VCaP (cell line): ENCODE data around the gene FOXM1.
A peak's percentile ranks its signal among the peaks of the same experiment; 100 is the strongest.

Experiments used
- H3K27ac ChIP-seq: fragments of 450-650 bp; 2 replicates; pipeline ENCODE4 v1.5.1; 2017
- TF ChIP-seq, protein P1 (sequence below): fragments of 450-650 bp; conservative IDR thresholded peaks from 2 replicates; pipeline ENCODE4 v1.5.1; 2017; ENCODE audit warnings: mild to moderate bottlenecking, moderate library complexity

The FOXM1 gene, protein sequence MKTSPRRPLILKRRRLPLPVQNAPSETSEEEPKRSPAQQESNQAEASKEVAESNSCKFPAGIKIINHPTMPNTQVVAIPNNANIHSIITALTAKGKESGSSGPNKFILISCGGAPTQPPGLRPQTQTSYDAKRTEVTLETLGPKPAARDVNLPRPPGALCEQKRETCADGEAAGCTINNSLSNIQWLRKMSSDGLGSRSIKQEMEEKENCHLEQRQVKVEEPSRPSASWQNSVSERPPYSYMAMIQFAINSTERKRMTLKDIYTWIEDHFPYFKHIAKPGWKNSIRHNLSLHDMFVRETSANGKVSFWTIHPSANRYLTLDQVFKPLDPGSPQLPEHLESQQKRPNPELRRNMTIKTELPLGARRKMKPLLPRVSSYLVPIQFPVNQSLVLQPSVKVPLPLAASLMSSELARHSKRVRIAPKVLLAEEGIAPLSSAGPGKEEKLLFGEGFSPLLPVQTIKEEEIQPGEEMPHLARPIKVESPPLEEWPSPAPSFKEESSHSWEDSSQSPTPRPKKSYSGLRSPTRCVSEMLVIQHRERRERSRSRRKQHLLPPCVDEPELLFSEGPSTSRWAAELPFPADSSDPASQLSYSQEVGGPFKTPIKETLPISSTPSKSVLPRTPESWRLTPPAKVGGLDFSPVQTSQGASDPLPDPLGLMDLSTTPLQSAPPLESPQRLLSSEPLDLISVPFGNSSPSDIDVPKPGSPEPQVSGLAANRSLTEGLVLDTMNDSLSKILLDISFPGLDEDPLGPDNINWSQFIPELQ

DNA sequence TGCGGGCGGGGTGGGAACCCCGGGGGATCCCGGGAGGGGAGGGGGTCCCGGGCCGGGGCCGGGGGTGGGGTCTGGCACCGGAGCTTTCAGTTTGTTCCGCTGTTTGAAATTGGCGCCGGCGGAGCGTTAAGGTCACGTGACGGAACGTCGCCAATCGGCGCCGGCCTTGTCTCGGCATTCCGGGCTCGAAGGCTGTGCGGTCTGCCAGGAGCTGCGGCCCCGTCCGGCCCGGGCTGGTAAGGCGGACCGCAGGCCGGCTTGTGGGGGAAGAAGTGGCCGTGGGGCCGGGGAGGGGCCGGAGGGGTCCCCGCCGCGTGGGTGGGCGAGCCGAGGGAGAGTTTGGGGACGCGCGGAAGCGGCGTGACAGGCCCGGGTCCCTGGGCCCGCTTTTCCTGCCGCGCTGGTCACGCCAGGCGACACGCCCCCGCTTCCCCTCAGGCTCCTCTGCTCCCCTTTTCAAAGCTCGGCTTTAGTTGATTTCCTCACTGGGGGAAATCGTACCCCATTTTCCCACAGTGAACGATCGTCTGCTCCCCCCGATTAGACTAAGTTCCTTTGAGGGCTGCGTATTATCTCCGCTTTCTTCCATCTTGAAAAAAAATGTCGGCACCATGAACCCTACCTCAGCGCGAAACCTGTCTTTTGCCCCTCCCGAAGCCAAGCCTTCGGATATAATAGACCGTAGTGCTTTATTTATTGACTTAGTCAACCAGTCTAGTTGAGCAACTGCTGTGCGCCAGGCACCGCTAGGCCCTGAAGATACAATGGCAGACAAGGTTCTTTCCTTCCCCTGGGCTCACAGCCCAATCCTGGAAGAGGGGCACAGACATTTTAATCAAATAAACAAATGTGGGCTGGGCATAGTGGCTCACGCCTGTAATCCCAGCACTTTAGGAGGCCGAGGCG, at the start of gene FOXM1, which contains the start of gene RHNO1:
FOXM1 (minus strand) TSS at position 128 of the 906 bp plus-strand sequence. CDS start 2,696 bp downstream, outside the sequence.
RHNO1 (plus strand) TSS at position 177 of the 906 bp plus-strand sequence. CDS start 8,144 bp downstream, outside the sequence.
- H3K27ac ChIP-seq = peak within 1 kb of the TSS; percentile 96
- TF ChIP-seq, protein P1, sequence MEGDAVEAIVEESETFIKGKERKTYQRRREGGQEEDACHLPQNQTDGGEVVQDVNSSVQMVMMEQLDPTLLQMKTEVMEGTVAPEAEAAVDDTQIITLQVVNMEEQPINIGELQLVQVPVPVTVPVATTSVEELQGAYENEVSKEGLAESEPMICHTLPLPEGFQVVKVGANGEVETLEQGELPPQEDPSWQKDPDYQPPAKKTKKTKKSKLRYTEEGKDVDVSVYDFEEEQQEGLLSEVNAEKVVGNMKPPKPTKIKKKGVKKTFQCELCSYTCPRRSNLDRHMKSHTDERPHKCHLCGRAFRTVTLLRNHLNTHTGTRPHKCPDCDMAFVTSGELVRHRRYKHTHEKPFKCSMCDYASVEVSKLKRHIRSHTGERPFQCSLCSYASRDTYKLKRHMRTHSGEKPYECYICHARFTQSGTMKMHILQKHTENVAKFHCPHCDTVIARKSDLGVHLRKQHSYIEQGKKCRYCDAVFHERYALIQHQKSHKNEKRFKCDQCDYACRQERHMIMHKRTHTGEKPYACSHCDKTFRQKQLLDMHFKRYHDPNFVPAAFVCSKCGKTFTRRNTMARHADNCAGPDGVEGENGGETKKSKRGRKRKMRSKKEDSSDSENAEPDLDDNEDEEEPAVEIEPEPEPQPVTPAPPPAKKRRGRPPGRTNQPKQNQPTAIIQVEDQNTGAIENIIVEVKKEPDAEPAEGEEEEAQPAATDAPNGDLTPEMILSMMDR = peak; percentile 16; the same call in 1 of the 2 replicates

DNA sequence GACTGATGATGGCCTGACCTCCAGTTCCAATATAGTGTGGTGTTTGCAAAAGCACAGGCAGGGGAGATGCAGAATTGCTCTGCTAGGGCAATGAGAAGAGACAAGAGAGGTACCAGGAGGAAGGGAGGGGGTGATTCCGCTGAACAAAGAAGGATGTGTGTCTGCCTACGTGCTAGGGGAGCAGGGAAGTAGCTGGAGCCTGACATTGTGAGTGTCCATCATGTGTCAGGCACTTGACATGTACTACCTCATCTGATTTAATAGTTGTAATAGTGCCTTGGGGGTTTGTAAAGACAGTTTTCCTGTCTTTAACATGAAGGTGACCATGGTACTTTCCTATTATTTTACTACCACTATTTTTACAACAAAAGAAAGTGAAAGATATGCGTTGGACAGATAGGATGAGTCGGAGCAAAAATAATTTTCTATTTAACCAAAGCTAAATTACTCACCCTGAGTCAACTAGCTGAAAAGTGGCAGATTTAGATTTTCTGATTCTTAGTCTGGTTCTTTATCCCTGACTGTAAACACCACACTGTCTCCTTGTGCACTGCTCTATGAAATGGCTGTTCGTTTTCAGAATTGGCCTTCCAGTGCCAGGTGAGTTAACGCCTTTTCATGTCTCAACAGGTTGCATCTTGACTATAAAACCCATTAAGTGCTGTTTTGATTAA, 48.5 kb upstream of the FOXM1 start:
- TF ChIP-seq, protein P1 = no peak
- H3K27ac ChIP-seq = no peak overlapping the region

DNA sequence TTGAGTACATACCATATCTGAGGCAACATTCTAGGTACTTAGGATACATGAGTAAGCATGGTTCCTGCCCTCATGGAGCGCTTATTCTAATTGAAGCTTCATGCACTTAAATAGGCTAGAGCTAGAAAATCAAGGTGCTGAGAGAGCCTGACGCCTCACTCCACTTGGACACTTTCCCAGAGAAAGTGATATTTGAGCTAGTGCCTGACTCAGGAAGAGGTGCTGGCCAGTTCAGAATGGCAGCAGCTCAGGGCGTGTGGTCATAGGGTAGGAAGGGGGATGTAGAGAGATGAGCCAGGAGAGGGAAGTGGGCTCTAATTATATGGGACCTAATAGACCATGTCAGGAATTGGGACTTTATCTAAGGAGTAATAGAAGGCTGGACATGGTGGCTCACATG, 47.0 kb upstream of the FOXM1 start:
- no peak overlapping the region for H3K27ac ChIP-seq
- TF ChIP-seq, protein P1 = no peak

DNA sequence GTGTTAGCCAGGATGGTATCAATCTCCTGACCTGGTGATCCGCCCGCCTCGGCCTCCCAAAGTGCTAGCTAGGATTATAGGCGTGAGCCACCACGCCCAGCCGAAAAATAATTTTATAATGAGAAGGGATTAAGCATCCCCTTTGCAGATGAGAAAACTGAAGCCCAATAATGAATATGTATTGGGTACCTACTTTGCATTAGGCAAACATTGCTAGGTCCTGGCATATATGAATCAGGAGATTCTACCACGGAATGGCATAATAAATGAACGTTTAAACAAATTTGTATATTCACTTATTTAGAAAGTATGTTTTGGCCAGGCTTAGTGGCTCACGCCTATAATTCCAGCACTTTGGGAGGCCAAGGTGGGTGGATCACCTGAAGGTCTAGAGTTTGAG, 46.1 kb upstream of the FOXM1 start:
- TF ChIP-seq, protein P1 = no peak
- no peak overlapping the region for H3K27ac ChIP-seq

DNA sequence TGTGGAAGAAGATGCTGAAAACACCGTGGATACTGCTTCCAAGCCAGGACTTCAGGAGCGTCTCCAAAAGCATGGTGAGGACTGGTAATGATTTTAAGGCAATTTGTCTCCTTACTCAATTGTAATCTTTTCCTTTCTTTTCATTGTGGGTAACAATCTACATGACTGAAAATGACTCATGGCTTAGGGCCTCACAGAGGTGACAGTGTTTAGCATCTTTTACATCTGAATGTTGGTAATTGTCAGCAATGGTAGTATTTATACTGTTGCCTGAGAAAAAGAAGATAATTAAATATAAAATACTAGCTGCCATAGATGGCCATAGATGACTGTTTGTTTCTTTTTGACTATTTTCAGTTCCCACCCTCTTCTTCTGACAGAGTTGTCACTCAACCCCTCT, 45.4 kb upstream of the FOXM1 start:
- H3K27ac ChIP-seq = no peak overlapping the region
- TF ChIP-seq, protein P1 = no peak

- TF ChIP-seq, protein P1 = no peak
- H3K27ac ChIP-seq = no peak overlapping the region
Measured at GRCh38 chr12:2919249-2919648, 42.3 kb upstream of the FOXM1 start.
